ENCODE measurements around the gene ATXN10.

Gene ATXN10

DNA sequence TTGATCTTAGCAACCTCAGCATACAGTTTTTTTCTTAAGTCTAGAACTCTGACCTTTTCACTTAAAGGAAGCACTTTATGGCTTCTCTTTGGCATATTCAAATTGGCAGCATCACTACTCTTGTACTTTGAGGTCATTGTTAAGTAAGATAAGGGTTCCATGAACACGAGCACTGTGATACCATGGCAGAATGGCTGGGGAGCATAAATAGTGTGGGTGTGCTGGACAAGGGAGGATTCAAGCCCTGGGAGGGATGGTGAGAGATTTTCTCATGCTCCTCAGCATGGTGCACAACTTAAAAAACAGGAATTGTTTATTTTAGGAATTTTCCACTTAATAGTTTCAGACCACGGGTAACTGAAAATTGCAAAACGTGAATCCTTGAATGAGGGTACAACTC, 111.4 kb downstream of the ATXN10 start:
- no peak for TF ChIP-seq GATA3 (IDR thresholded peaks at IDR 0.05; ENCODE audit: low read depth, low read length)
- TF ChIP-seq GATA2 (IDR thresholded peaks at IDR 0.05; ENCODE audit: low read depth, low read length): no peak

- TF ChIP-seq GATA2 (IDR thresholded peaks at IDR 0.05; ENCODE audit: low read depth, low read length) (no peak), GATA3 (IDR thresholded peaks at IDR 0.05; ENCODE audit: low read depth, low read length) (no peak)
Observed at GRCh38 chr22:45783690-45784089, 112.1 kb downstream of the ATXN10 start.

GRCh38 chr22:45784357-45785277, 113.0 kb downstream of the ATXN10 start:
- TF ChIP-seq GATA2 (IDR thresholded peaks at IDR 0.05; ENCODE audit: low read depth, low read length) (no peak), GATA3 (IDR thresholded peaks at IDR 0.05; ENCODE audit: low read depth, low read length) (no peak)

DNA sequence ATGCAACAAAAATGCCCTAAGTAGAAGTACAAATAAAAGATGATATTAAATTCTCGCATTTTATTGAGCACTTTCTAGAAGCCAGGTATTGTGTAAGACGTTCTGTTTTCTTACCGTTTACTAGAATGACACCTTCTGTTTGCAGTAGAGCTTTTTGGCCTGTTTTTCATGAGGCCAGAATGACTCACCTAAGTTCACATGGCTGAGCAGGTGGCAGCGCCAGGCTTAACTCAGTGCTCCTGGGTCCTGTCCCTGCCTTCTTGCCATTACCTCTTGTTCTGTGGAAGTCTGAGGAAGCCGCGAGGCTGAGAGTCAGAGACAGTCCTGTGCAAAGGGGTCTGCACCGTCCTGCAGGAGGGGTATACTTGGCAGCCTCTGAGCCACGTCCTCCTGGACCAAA, 113.8 kb downstream of the ATXN10 start:
- no peak for TF ChIP-seq GATA2 (IDR thresholded peaks at IDR 0.05; ENCODE audit: low read depth, low read length)
- TF ChIP-seq GATA3 (IDR thresholded peaks at IDR 0.05; ENCODE audit: low read depth, low read length): no peak

GRCh38 chr22:45786726-45787125, 115.1 kb downstream of the ATXN10 start:
- TF ChIP-seq GATA3 (IDR thresholded peaks at IDR 0.05; ENCODE audit: low read depth, low read length) (no peak), GATA2 (IDR thresholded peaks at IDR 0.05; ENCODE audit: low read depth, low read length) (no peak)

GRCh38 chr22:45787759-45788158, 116.1 kb downstream of the ATXN10 start:
- TF ChIP-seq GATA2 (IDR thresholded peaks at IDR 0.05; ENCODE audit: low read depth, low read length): no peak
- no peak for TF ChIP-seq GATA3 (IDR thresholded peaks at IDR 0.05; ENCODE audit: low read depth, low read length)

DNA sequence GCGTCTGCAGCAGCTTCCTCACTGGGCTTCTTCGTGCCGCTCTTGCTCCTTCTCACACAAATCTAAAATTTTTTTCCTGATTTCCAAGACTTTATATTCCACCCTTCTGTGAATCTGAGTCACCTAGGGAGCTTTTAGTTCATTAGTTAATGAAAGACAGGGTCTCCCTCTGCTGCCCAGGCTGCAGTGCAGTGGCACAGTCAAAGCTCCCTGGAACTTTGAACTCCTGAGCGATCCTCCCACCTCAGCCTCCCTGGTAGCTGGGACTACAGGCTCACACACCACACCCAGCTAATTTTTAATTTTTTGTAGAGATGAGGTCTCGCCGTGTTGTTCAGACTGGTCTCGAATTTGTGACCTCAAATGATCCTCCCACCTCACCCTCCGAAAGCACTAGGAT, 116.9 kb downstream of the ATXN10 start:
- TF ChIP-seq GATA2 (IDR thresholded peaks at IDR 0.05; ENCODE audit: low read depth, low read length) (no peak), GATA3 (IDR thresholded peaks at IDR 0.05; ENCODE audit: low read depth, low read length) (no peak)

DNA sequence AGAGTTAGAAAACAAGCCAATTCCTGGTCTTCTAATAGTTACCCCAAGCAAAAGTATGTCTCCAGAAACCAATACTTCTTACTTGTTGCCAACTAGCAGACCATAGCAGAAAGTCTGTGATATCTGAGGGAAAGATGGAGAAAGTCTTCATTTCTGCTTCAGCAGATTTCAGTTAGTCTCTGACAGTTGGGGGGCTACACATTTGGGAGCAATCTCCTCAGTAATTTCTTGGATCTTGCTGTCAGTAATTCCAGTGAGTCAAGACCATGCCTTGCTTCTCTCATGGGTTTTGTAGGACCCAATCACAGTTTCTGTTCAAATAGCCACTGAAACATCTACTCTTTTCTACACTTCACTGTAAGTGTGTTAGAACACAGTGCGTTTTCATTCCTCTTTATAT, 118.8 kb downstream of the ATXN10 start:
- TF ChIP-seq GATA3 (IDR thresholded peaks at IDR 0.05; ENCODE audit: low read depth, low read length) (no peak), GATA2 (IDR thresholded peaks at IDR 0.05; ENCODE audit: low read depth, low read length) (no peak)

DNA sequence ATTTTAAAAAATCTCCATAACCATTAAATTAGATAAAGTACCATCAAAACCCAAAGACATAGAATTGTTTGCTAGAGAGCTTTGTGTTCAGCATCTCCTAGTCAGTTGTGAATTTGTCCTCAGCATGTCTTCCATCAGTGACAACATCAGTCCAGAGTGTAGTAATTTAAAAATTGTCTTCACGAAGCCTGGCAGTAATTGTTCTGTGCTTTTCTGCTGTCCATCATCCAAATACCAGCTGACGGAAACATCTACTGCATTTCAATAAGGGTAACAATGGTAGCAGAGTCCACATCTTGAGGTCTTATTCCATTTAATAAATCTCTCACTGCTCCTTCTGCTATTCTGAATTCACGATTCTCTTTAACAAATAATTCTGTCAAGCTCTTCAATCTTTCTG, 121.5 kb downstream of the ATXN10 start:
- no peak for TF ChIP-seq GATA3 (IDR thresholded peaks at IDR 0.05; ENCODE audit: low read depth, low read length)
- TF ChIP-seq GATA2 (IDR thresholded peaks at IDR 0.05; ENCODE audit: low read depth, low read length): no peak

- TF ChIP-seq GATA2 (IDR thresholded peaks at IDR 0.05; ENCODE audit: low read depth, low read length) (no peak), GATA3 (IDR thresholded peaks at IDR 0.05; ENCODE audit: low read depth, low read length) (no peak)
Observed at GRCh38 chr22:45793892-45794291, 122.3 kb downstream of the ATXN10 start.

DNA sequence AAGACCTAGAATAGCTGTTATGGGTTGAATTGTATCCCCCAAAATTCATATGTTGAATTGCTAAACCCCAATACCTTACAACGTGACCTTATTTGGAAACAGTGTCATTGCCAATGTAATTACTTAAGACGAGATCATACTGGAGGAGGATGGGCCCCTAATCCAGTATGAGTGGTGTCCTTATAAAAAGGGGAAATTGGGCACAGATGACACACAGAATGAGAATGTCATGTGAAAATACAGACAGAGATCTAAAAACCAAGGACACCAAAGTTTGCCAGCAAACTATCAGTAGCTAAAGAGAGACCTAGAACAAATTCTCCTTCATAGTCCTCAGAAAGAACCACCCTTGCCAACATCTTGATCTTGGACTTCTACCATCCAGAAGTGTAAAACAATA, 127.7 kb downstream of the ATXN10 start:
- no peak for TF ChIP-seq GATA3 (IDR thresholded peaks at IDR 0.05; ENCODE audit: low read depth, low read length)

DNA sequence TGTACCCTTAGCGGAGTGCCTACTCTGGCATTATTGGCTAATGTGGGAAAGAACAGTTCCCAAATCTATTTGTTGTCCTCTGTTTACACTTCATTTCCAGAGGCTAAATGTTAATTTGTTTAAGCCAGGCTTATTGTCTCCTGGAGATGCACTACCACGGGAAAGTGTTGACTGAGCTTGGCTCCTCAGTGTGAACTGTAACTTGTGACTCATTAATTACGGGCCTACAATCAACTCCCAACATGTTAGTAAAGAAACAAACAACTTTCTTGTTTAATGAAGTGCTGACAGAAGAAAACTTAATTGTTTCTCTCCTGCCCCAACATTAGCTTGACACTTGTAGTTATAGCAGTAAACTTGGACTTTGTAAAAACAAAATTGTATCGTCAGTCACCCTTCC, 130.4 kb downstream of the ATXN10 start:
- TF ChIP-seq GATA3 (IDR thresholded peaks at IDR 0.05; ENCODE audit: low read depth, low read length) (no peak), GATA2 (IDR thresholded peaks at IDR 0.05; ENCODE audit: low read depth, low read length) (no peak)

DNA sequence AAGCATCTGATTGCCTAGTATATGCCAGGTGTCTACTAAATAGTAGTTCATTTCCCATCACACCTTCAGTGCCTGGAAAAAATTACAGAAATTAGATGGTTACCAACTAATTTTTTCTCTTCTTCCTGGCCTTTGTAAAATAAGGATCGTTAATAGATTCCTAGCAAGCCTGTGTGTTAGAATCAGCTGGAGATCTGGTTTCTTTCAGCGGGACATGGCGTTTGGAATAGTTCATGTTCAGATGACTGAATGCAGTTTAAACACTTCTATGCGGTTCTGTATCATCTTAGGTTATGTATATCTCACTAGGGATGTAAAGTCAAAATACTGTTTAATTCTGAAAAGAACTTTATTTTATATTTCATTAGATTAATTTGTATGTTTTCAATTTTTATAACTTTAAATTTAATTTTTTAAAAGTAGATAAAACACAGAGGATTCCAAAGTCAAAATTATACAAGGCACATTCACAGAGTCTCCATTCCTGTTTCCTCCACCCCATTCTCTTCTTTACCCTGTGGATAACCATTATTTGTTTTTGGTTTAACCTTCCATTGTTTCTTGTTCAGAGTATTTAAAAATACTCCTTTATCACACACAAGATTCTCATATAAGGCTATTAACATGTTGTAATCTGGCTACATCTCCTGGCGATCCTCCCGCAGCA, 132.8 kb downstream of the ATXN10 start:
- no peak for TF ChIP-seq GATA3 (IDR thresholded peaks at IDR 0.05; ENCODE audit: low read depth, low read length)
- TF ChIP-seq GATA2 (IDR thresholded peaks at IDR 0.05; ENCODE audit: low read depth, low read length): no peak

- TF ChIP-seq GATA2 (IDR thresholded peaks at IDR 0.05; ENCODE audit: low read depth, low read length): no peak
Observed at GRCh38 chr22:45804986-45805325, 133.3 kb downstream of the ATXN10 start.

DNA sequence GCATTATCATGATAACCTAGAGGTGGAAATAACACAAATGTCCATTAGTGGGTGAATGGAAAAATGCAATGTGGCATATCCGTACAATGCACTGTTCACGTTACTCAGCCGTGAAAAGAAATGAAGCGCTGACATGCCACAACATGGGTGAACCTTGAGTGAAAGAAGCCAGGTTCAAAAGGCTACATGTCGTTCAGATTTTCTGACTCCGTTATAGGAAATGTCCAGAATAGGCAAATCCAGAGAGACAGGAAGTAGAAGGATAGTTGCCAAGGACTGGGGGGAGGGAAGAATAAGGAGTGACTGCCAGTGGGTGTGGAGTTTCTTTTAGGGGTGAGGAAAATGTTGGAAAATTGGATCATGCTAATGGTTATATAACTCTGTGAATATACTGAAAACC, 133.8 kb downstream of the ATXN10 start:
- TF ChIP-seq GATA2 (IDR thresholded peaks at IDR 0.05; ENCODE audit: low read depth, low read length) (no peak), GATA3 (IDR thresholded peaks at IDR 0.05; ENCODE audit: low read depth, low read length) (no peak)
